ENCODE results near the gene CAMTA1. TPM values are rescaled to one million over a fixed set of nuclear protein-coding genes. Genes with fewer than 3 reads are reported as not detected.

Gene CAMTA1
- polyA plus RNA-seq, 1 donor from 2014 or later: 162 TPM

DNA sequence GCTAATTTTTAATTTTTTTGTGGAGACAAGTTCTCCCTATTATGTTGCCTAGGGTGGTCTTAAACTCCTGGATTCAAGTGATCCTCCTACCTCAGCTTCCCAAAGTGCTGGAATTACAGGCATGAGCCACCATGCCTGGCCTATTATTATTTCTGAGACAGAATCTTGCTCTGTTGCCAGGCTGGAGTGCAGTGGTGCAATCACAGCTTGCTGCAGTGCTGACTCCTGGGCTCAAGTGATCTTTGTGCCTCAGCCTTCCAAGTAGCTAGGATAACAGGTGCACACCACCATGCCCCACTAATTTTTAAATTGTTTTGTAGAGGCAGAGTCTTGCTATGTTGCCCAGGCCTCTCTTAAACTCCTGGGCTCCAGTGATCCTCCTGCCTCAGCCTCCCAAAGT, 196.3 kb downstream of the CAMTA1 start:
- H3K27ac ChIP-seq (ENCODE audit: low read length): no peak overlapping the region
- no peaks in the 10 kb centered on the region for H3F3A ChIP-seq (ENCODE audit: insufficient read depth, low read length, poor library complexity, severe bottlenecking)
- no peak overlapping the region for H3K4me3 ChIP-seq (ENCODE audit: low read length)
- no peaks in the 10 kb centered on the region for H4K20me1 ChIP-seq (ENCODE audit: insufficient read depth)
- H3K79me2 ChIP-seq (replicated peaks; ENCODE audit: insufficient read depth, low read length): no peaks in the 10 kb centered on the region
- TF ChIP-seq EZH2 (IDR thresholded peaks at IDR 0.05; ENCODE audit: borderline replicate concordance, insufficient read depth, low read length, poor library complexity, severe bottlenecking) (no peak), EP300 (conservative IDR thresholded peaks at IDR 0.05; ENCODE audit: poor library complexity, severe bottlenecking) (no peak), MXI1 (conservative IDR thresholded peaks at IDR 0.05; ENCODE audit: poor library complexity, severe bottlenecking) (no peak), SMC3 (conservative IDR thresholded peaks at IDR 0.05; ENCODE audit: poor library complexity) (no peak), TAF1 (IDR thresholded peaks at IDR 0.05; ENCODE audit: low read depth) (no peak), POLR2AphosphoS5 (IDR thresholded peaks at IDR 0.05) (no peak), RAD21 (conservative IDR thresholded peaks at IDR 0.05) (no peak)
- TF ChIP-seq, protein P1, sequence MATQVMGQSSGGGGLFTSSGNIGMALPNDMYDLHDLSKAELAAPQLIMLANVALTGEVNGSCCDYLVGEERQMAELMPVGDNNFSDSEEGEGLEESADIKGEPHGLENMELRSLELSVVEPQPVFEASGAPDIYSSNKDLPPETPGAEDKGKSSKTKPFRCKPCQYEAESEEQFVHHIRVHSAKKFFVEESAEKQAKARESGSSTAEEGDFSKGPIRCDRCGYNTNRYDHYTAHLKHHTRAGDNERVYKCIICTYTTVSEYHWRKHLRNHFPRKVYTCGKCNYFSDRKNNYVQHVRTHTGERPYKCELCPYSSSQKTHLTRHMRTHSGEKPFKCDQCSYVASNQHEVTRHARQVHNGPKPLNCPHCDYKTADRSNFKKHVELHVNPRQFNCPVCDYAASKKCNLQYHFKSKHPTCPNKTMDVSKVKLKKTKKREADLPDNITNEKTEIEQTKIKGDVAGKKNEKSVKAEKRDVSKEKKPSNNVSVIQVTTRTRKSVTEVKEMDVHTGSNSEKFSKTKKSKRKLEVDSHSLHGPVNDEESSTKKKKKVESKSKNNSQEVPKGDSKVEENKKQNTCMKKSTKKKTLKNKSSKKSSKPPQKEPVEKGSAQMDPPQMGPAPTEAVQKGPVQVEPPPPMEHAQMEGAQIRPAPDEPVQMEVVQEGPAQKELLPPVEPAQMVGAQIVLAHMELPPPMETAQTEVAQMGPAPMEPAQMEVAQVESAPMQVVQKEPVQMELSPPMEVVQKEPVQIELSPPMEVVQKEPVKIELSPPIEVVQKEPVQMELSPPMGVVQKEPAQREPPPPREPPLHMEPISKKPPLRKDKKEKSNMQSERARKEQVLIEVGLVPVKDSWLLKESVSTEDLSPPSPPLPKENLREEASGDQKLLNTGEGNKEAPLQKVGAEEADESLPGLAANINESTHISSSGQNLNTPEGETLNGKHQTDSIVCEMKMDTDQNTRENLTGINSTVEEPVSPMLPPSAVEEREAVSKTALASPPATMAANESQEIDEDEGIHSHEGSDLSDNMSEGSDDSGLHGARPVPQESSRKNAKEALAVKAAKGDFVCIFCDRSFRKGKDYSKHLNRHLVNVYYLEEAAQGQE (IDR thresholded peaks at IDR 0.05; ENCODE audit: borderline replicate concordance): no peak
- TF ChIP-seq, protein P2, sequence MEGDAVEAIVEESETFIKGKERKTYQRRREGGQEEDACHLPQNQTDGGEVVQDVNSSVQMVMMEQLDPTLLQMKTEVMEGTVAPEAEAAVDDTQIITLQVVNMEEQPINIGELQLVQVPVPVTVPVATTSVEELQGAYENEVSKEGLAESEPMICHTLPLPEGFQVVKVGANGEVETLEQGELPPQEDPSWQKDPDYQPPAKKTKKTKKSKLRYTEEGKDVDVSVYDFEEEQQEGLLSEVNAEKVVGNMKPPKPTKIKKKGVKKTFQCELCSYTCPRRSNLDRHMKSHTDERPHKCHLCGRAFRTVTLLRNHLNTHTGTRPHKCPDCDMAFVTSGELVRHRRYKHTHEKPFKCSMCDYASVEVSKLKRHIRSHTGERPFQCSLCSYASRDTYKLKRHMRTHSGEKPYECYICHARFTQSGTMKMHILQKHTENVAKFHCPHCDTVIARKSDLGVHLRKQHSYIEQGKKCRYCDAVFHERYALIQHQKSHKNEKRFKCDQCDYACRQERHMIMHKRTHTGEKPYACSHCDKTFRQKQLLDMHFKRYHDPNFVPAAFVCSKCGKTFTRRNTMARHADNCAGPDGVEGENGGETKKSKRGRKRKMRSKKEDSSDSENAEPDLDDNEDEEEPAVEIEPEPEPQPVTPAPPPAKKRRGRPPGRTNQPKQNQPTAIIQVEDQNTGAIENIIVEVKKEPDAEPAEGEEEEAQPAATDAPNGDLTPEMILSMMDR (IDR thresholded peaks at IDR 0.05; ENCODE audit: poor library complexity, severe bottlenecking): no peak
- no peak overlapping the region for H3K9ac ChIP-seq (ENCODE audit: low read length)
- no peaks in the 10 kb centered on the region for H3K27me3 ChIP-seq (ENCODE audit: insufficient read depth, low read depth, low read length)
- no peak overlapping the region for H3K4me2 ChIP-seq (ENCODE audit: low read length)
- no peaks in the 10 kb centered on the region for H3K36me3 ChIP-seq (ENCODE audit: insufficient read depth, low read length)
- no peaks in the 10 kb centered on the region for H3K9me2 ChIP-seq (ENCODE audit: insufficient read depth, low read length)
- no peak overlapping the region for H2AFZ ChIP-seq (ENCODE audit: low read depth, low read length)
- H3K9me3 ChIP-seq (ENCODE audit: low read length): no peaks in the 10 kb centered on the region

DNA sequence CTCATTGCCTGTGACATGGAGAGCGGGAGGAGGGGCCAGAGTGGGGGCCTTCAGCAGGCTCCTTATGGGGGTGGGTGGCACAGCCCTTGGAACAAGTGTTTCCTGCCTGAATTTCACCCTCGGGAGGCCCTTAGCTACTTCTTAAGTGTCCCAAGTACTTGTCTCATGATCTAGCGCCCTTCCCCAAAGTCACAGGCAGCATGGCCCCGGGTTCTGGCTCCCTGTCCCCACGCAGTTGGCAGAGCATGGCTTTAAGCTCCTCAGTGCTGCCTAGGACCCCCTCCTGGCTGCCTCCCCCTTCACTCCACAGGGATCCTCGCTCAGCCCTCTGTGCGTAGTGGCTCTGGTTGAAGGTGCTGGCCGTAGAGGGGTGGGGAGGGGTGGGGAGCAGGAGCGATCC, 197.2 kb downstream of the CAMTA1 start:
- TF ChIP-seq, protein P1 (IDR thresholded peaks at IDR 0.05; ENCODE audit: borderline replicate concordance): no peak
- TF ChIP-seq EP300 (conservative IDR thresholded peaks at IDR 0.05; ENCODE audit: poor library complexity, severe bottlenecking) (no peak), RAD21 (conservative IDR thresholded peaks at IDR 0.05) (no peak), MXI1 (conservative IDR thresholded peaks at IDR 0.05; ENCODE audit: poor library complexity, severe bottlenecking) (no peak), TAF1 (IDR thresholded peaks at IDR 0.05; ENCODE audit: low read depth) (no peak)
- TF ChIP-seq, protein P2 (IDR thresholded peaks at IDR 0.05; ENCODE audit: poor library complexity, severe bottlenecking): no peak
- no peak overlapping the region for H2AFZ ChIP-seq (ENCODE audit: low read depth, low read length)
- no peaks in the 10 kb centered on the region for H3K9me2 ChIP-seq (ENCODE audit: insufficient read depth, low read length)
- no peak overlapping the region for H3K4me2 ChIP-seq (ENCODE audit: low read length)
- H3K27ac ChIP-seq (ENCODE audit: low read length): no peak overlapping the region
- no peaks in the 10 kb centered on the region for H3K9me3 ChIP-seq (ENCODE audit: low read length)
- no peaks in the 10 kb centered on the region for H4K20me1 ChIP-seq (ENCODE audit: insufficient read depth)
- no peak overlapping the region for H3K9ac ChIP-seq (ENCODE audit: low read length)
- no peaks in the 10 kb centered on the region for H3K27me3 ChIP-seq (ENCODE audit: insufficient read depth, low read depth, low read length)
- no peaks in the 10 kb centered on the region for H3K36me3 ChIP-seq (ENCODE audit: insufficient read depth, low read length)
- H3K79me2 ChIP-seq (replicated peaks; ENCODE audit: insufficient read depth, low read length): no peaks in the 10 kb centered on the region
- no peak overlapping the region for H3K4me3 ChIP-seq (ENCODE audit: low read length)
- no peaks in the 10 kb centered on the region for H3F3A ChIP-seq (ENCODE audit: insufficient read depth, low read length, poor library complexity, severe bottlenecking)

Measured in neural cell (in vitro differentiated cells).